Adrenal gland (tissue), 12 donors: ENCODE results near the gene CFAP77. TPM values are rescaled to one million over a fixed set of nuclear protein-coding genes. Genes with fewer than 3 reads are reported as not detected.

Experiments
- DNase-seq, 7 donors: peaks; one replicate each; pipeline ENCODE4 v3.0.0-alpha.2; 2019 to 2020
- H3K27ac ChIP-seq, 5 donors: fragments of 200-600 bp; sonication (generic) in 4 of 5; 1 replicate in 3 of 5; 2 replicates in 2 of 5; pipeline versions ENCODE4 v1.5.1 to v1.8.0; 2016 to 2020; ENCODE audit warnings: mild to moderate bottlenecking in 1 of 5
- H3K27me3 ChIP-seq: fragments of 200-600 bp; 2 replicates; pipeline ENCODE4 v1.8.0; 2021
- H3K36me3 ChIP-seq, 2 donors: fragments of 200-600 bp; replicated peaks in 1 of 2; 1 replicate in 1 of 2; 2 replicates in 1 of 2; pipeline versions ENCODE4 v1.5.1 to v1.8.0; 2018 to 2022
- H3K4me1 ChIP-seq, 2 donors: fragments of 200-600 bp; replicated peaks in 1 of 2; 1 replicate in 1 of 2; 2 replicates in 1 of 2; pipeline versions ENCODE4 v1.5.1 to v1.8.0; 2018 to 2021
- H3K4me3 ChIP-seq, 4 donors: fragments of 200-600 bp; sonication (generic) in 3 of 4; one replicate each; pipeline ENCODE4 v1.5.1; 2016 to 2018
- H3K9me3 ChIP-seq, 3 donors: fragments of 200-600 bp; sonication (generic) in 1 of 3; replicated peaks in 1 of 3; 1 replicate in 2 of 3; 2 replicates in 1 of 3; pipeline versions ENCODE4 v1.5.1 to v1.8.0; 2016 to 2021
- POLR2A ChIP-seq, 2 donors: fragments of 450-650 bp; IDR thresholded peaks; one replicate each; pipeline ENCODE4 v1.6.1; 2017; ENCODE audit warnings: antibody characterized with exemption in 2 of 2, mild to moderate bottlenecking in 2 of 2, moderate library complexity in 1 of 2
- WGBS, 4 donors: extraction: QIAGEN DNeasy Blood & Tissue Kit in 2 of 4; methylation state at CpG; one replicate each; pipeline versions ENCODE4 v1.1.5 to v1.1.7; 2013 to 2017; 5-methylcytosine and 5-hydroxymethylcytosine counted together
- intact Hi-C, 2 donors: fragments of 100-400 bp; cut with DNase I; formaldehyde crosslinking; loops; one replicate each; pipeline versions ENCODE4 v1.14.1 to v1.15.0; 2022 to 2023
- polyA plus RNA-seq, 3 donors: library from polyadenylated mRNA; stranded (reverse); fragments of 200-250 nt in 2 of 3; fragments of 350-450 nt in 1 of 3; fragmentation: Illumina TruSeq in 1 of 3; extraction: RNeasy Lipid Tissue Mini Kit (QIAGEN cat#74804) in 1 of 3; gene quantifications; one replicate each; pipeline ENCODE4 v1.2.3, GENCODE V29; 2013 to 2014
- total RNA-seq, 9 donors: library from RNA; depleted of rRNA in 4 of 9; stranded (reverse); fragments of >200 nt in 4 of 9; fragments of 120-200 nt in 1 of 9; fragmentation: NEBNext Ultra II Directional in 1 of 9; extraction: Animal tissue kit (Norgen Biotek cat#: 25700) in 1 of 9; gene quantifications; one replicate each; pipeline versions ENCODE4 v1.1.0 to v1.2.4, GENCODE V29; 2013 to 2023
- TF ChIP-seq, protein P1 (sequence below), 6 experiments: fragments of 450-650 bp in 4 of 6; fragments of 200-600 bp in 2 of 6; sonication (generic) in 1 of 6; IDR thresholded peaks; 1 replicate in 5 of 6; 2 replicates in 1 of 6; pipeline versions ENCODE4 v1.5.1 to v1.8.0; 2016 to 2021; ENCODE audit warnings: antibody characterized with exemption in 6 of 6, mild to moderate bottlenecking in 2 of 6, moderate library complexity in 1 of 6
- donor health status: healthy with polysubstance abuse.
- donor health status: Bipolar disorder and iron deficiency.
- donor health status: DM: yes; HTN: yes; CAD: no.
- donor health status: DM: no; HTN: no; CAD: no.
- donor health status: DM: no; HTN: no; CAD: no.
- donor health status: DM: yes; HTN: yes; CAD: no.

CFAP77 gene
- total and polyA plus RNA-seq, 12 donors = not detected

DNA sequence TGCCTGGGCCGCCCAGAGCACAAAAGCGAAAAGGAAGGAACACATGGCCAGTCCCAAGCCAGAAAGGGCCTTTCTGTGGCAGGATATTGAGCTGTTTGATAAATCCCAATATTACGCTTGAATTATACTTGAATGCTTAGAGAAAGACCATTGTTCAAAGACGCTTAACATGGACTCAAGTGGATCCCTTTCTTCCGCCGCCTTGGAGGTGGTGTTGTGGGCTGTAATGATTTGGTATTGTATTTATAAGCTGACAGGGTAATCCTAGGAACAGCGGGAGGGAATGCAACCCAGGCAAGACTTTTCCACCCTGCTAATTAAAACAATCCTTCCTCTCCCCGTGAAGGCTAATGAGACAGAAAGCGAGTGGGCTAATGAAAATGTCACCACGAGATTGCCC is 24.9 kb downstream of the CFAP77 start:
- H3K4me1 ChIP-seq = no peaks in the 10 kb centered on the region
- H3K27me3 ChIP-seq = peaks cover 11% of the 10 kb centered on the region

DNA sequence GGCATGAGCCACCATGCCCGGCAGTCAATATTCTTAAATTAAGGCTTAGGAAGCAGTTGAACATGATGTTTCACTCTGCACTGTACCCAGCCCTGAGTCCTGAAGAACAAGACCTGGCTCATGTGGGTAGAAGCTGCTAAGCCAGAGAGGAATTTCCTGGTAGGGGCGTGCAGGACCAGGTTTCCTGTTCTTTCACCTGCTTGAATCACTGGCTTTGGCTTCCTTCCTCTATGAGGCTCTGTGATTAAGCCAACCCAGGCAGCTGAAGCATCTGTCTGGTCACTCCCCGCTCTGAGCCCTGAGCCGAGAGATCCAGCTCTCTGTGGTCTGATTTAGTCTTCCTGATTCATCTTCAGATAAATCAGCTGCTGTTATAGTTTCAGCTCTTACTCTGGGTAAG is 29.1 kb downstream of the CFAP77 start:
- no peak for DNase-seq

More for the DNA sequence above, 24.9 kb downstream of the CFAP77 start:
- Histone ChIP-seq H3K9me3 (no peaks in the 10 kb centered on the region), H3K36me3 (no peaks in the 10 kb centered on the region), H3K27ac (no peak overlapping the region), H3K4me3 (no peak overlapping the region)
- intact Hi-C loops = no loop called here
- TF ChIP-seq, protein P1, sequence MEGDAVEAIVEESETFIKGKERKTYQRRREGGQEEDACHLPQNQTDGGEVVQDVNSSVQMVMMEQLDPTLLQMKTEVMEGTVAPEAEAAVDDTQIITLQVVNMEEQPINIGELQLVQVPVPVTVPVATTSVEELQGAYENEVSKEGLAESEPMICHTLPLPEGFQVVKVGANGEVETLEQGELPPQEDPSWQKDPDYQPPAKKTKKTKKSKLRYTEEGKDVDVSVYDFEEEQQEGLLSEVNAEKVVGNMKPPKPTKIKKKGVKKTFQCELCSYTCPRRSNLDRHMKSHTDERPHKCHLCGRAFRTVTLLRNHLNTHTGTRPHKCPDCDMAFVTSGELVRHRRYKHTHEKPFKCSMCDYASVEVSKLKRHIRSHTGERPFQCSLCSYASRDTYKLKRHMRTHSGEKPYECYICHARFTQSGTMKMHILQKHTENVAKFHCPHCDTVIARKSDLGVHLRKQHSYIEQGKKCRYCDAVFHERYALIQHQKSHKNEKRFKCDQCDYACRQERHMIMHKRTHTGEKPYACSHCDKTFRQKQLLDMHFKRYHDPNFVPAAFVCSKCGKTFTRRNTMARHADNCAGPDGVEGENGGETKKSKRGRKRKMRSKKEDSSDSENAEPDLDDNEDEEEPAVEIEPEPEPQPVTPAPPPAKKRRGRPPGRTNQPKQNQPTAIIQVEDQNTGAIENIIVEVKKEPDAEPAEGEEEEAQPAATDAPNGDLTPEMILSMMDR (IDR thresholded peaks at IDR 0.05) = no peak
- no peak for TF ChIP-seq POLR2A (IDR thresholded peaks at IDR 0.05)
- DNase-seq = no peak
- WGBS, 4 donors = 63 to 67% (median 64%) methylated on average over 10 of the region's 10 CpGs

DNA sequence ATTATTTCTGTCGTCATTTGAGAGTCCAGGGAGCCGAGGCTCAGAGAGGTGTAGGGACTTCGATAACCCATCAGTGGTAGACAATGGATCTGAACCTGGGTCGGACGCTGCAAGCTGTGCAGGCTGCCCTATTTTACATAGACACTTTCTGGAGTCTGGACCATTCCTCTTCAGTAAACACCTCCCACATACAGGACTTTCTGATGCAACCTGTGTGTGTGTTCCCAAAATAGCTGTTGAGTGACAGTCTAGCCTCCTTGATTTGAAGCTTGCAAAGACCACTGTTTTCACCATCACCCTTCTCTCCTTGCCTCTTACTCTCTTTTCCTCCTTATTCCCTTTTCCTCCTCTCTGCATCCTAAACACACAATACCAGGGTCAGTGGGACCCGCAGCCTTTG is 30.7 kb downstream of the CFAP77 start:
- Histone ChIP-seq H3K4me3 (no peak overlapping the region), H3K27ac (no peak overlapping the region), H3K36me3 (no peaks in the 10 kb centered on the region), H3K27me3 (peaks cover 17% of the 10 kb centered on the region), H3K4me1 (no peaks in the 10 kb centered on the region), H3K9me3 (no peaks in the 10 kb centered on the region)
- 78 to 86% (median 82%) methylated on average over 6 of the region's 6 CpGs for WGBS, 4 donors
- intact Hi-C loops = no loop called here
- DNase-seq = no peak
- TF ChIP-seq, protein P1 (IDR thresholded peaks at IDR 0.05) = no peak
- no peak for TF ChIP-seq POLR2A (IDR thresholded peaks at IDR 0.05)

More for the DNA sequence above, 29.1 kb downstream of the CFAP77 start:
- TF ChIP-seq POLR2A (IDR thresholded peaks at IDR 0.05) = no peak
- peaks cover 14% of the 10 kb centered on the region for H3K27me3 ChIP-seq
- H3K9me3 ChIP-seq = no peaks in the 10 kb centered on the region
- H3K36me3 ChIP-seq = no peaks in the 10 kb centered on the region
- 64 to 95% (median 77%) methylated on average over 2 to 4 of the region's 4 CpGs for WGBS, 4 donors
- no peaks in the 10 kb centered on the region for H3K4me1 ChIP-seq
- H3K4me3 ChIP-seq = no peak overlapping the region
- H3K27ac ChIP-seq = no peak overlapping the region
- intact Hi-C loops = no loop called here

DNA sequence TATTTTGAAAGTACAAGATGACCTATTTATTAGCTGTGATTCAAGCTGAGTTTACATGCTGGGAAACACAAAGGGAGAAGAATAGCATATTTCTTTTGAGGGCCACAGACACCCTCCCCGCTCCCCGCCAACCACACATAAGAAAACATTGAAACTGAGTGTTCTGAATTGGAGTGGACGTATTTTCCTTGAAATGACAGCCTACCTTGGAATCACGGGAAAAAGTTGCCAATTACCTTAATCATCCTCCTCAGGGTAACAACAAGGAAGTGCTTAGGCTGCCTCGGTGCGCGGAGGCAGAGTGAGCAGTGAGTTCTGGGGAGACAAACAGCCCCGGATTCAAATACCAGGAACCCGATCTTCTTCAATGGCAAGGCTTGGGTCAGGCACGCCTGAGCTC is 31.4 kb downstream of the CFAP77 start:
- Histone ChIP-seq H3K27ac (no peak overlapping the region), H3K27me3 (peaks cover 17% of the 10 kb centered on the region), H3K36me3 (no peaks in the 10 kb centered on the region), H3K4me1 (no peaks in the 10 kb centered on the region), H3K4me3 (no peak overlapping the region), H3K9me3 (no peaks in the 10 kb centered on the region)
- DNase-seq = no peak
- TF ChIP-seq POLR2A (IDR thresholded peaks at IDR 0.05) = no peak
- TF ChIP-seq, protein P1 (IDR thresholded peaks at IDR 0.05) = no peak
- 54 to 64% (median 59%) methylated on average over 8 to 10 of the region's 10 CpGs for WGBS, 4 donors
- intact Hi-C loops = no loop called here

DNA sequence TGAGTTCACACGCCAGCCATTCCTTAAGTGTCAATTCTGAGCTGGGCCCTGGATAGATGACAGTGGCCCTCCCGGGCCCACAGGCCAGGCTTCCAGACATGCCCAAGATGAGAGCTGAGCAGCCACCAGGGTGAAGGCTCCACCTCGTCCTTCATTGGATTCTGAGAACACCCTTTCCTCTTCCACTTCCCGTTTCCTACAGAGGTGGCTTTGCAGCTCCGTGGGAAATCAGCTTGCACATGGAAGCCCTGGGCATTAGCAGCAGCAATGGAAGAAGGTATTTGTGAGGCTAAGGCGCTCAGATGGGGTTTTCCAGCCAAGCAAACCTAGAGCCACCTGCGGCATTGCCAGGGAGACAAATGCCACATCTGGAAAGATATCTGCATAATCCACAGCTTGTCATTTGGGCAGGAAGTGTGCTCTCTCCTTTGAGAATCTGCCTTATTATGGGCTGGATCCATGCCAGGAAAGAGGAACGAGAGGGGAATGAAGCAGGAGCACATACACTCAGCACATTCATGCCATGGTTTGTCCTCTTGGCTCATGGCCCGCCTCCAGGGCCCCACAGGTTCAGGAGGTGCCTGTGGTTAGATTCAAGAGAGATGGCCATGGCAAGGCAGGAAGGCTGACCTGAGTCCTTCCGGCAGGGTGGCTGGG is 34.1 kb downstream of the CFAP77 start:
- H3K27me3 ChIP-seq = peaks cover 20% of the 10 kb centered on the region

More for the DNA sequence above, 34.1 kb downstream of the CFAP77 start:
- DNase-seq = no peak
- H3K9me3 ChIP-seq = no peaks in the 10 kb centered on the region
- no peak overlapping the region for H3K4me3 ChIP-seq
- H3K36me3 ChIP-seq = no peaks in the 10 kb centered on the region
- H3K27ac ChIP-seq = no peak overlapping the region
- H3K4me1 ChIP-seq = no peaks in the 10 kb centered on the region
- intact Hi-C loops = no loop called here
- 49 to 62% (median 60%) methylated on average over 10 of the region's 10 CpGs for WGBS, 4 donors
- TF ChIP-seq, protein P1 (IDR thresholded peaks at IDR 0.05) = no peak
- no peak for TF ChIP-seq POLR2A (IDR thresholded peaks at IDR 0.05)
